Sciatic nerve (tissue), 2 donors: ENCODE measurements around the gene MGAT5. TPM values are rescaled to one million over a fixed set of nuclear protein-coding genes. Genes with fewer than 3 reads are reported as not detected.

Experiments
- ATAC-seq: fragments of 200-7000 bp; cut with Tn5 transposase; one replicate; pipeline ENCODE4 v1.9.1; 2020; ENCODE audit warnings: mild to moderate bottlenecking, moderate library complexity
- DNase-seq: peaks from one replicate; pipeline ENCODE4 v3.0.0-alpha.2; 2020; ENCODE audit warnings: low spot score
- intact Hi-C: fragments of 100-400 bp; cut with DNase I; formaldehyde crosslinking; loops from one replicate; pipeline ENCODE4 v1.14.2; 2022
- total RNA-seq: library from RNA; stranded (reverse); fragmentation: NEBNext Ultra II Directional; extraction: Animal tissue kit (Norgen Biotek cat#: 25700); gene quantifications from one replicate; pipeline ENCODE4 v1.2.1, GENCODE V29; 2021
- donor health status: DM: no; HTN: no; CAD: no.
- donor health status: DM: no; HTN: no; CAD: no.

Gene MGAT5
- total RNA-seq = 49.6 TPM

- intact Hi-C loops = loop anchor here (10.0 kb wide), 1 partner anchor 151 kb away; no protein-coding TSS in a partner anchor
- DNase-seq (no peak), ATAC-seq (peak; percentile 30)
Measured at GRCh38 chr2:134253804-134254203, at the start of gene MGAT5. MGAT5 (plus strand) TSS chr2:134254072; CDS start chr2:134254404, 332 bp downstream.

GRCh38 chr2:134205087-134205486, 48.8 kb upstream of the MGAT5 start:
- intact Hi-C loops = no loop called here
- DNase-seq = no peak
- ATAC-seq = no peak

- ATAC-seq (no peak), DNase-seq (no peak)
- intact Hi-C loops = no loop called here
Measured at GRCh38 chr2:134206031-134206430, 47.8 kb upstream of the MGAT5 start.

- no peak for DNase-seq
- intact Hi-C loops = no loop called here
- peak; percentile 63 for ATAC-seq
Measured at GRCh38 chr2:134206573-134206972, 47.3 kb upstream of the MGAT5 start.

GRCh38 chr2:134207589-134208209, 46.2 kb upstream of the MGAT5 start:
- intact Hi-C loops = no loop called here
- no peak for DNase-seq
- ATAC-seq = peak; percentile 82

- intact Hi-C loops = no loop called here
Measured at GRCh38 chr2:134208825-134209224, 45.0 kb upstream of the MGAT5 start.

GRCh38 chr2:134212746-134213145, 41.1 kb upstream of the MGAT5 start:
- no peak for ATAC-seq
- intact Hi-C loops = no loop called here
- DNase-seq = no peak

More at GRCh38 chr2:134208825-134209224, 45.0 kb upstream of the MGAT5 start:
- DNase-seq (no peak), ATAC-seq (peak; percentile 53)

GRCh38 chr2:134216152-134216829, 37.6 kb upstream of the MGAT5 start:
- ATAC-seq = no peak
- no peak for DNase-seq
- intact Hi-C loops = no loop called here

GRCh38 chr2:134217351-134217750, 36.5 kb upstream of the MGAT5 start:
- DNase-seq (no peak), ATAC-seq (no peak)
- intact Hi-C loops = no loop called here

GRCh38 chr2:134217924-134218323, 35.9 kb upstream of the MGAT5 start:
- ATAC-seq (no peak), DNase-seq (no peak)
- intact Hi-C loops = no loop called here

- no peak for DNase-seq
- ATAC-seq = no peak
- intact Hi-C loops = no loop called here
Measured at GRCh38 chr2:134218414-134218813, 35.5 kb upstream of the MGAT5 start.

- peak; percentile 80 for ATAC-seq
- DNase-seq = no peak
- intact Hi-C loops = no loop called here
Measured at GRCh38 chr2:134218930-134219658, 34.8 kb upstream of the MGAT5 start.

GRCh38 chr2:134220344-134220974, 33.4 kb upstream of the MGAT5 start:
- intact Hi-C loops = no loop called here
- ATAC-seq (no peak), DNase-seq (no peak)

- DNase-seq (no peak), ATAC-seq (no peak)
- intact Hi-C loops = no loop called here
Measured at GRCh38 chr2:134224005-134224404, 29.9 kb upstream of the MGAT5 start.

GRCh38 chr2:134225173-134225572, 28.7 kb upstream of the MGAT5 start:
- ATAC-seq = no peak
- intact Hi-C loops = no loop called here
- no peak for DNase-seq

- intact Hi-C loops = no loop called here
- no peak for ATAC-seq
- no peak for DNase-seq
Measured at GRCh38 chr2:134225841-134226240, 28.0 kb upstream of the MGAT5 start.

- DNase-seq = no peak
- no peak for ATAC-seq
- intact Hi-C loops = no loop called here
Measured at GRCh38 chr2:134226601-134227000, 27.3 kb upstream of the MGAT5 start.

GRCh38 chr2:134227666-134228065, 26.2 kb upstream of the MGAT5 start:
- DNase-seq (no peak), ATAC-seq (no peak)
- intact Hi-C loops = no loop called here

GRCh38 chr2:134228493-134228903, 25.4 kb upstream of the MGAT5 start:
- no peak for ATAC-seq
- intact Hi-C loops = no loop called here

GRCh38 chr2:134229540-134229939, 24.3 kb upstream of the MGAT5 start:
- intact Hi-C loops = no loop called here
- no peak for DNase-seq
- ATAC-seq = no peak

More at GRCh38 chr2:134228493-134228903, 25.4 kb upstream of the MGAT5 start:
- DNase-seq = no peak
